WTC11 (cell line): ENCODE results near the gene CUL1. TPM values are rescaled to one million over a fixed set of nuclear protein-coding genes. Genes with fewer than 3 reads are reported as not detected.

Source experiments
- ATAC-seq: fragments of 200-7000 bp; cut with Tn5 transposase; 2 replicates; pipeline ENCODE4 v1.10.0; 2021; ENCODE audit warnings: mild to moderate bottlenecking, moderate library complexity
- CTCF ChIA-PET: fragments of 300-600 bp; sonication (Branson Sonifier 250); formaldehyde crosslinking; loops from one replicate; lab custom pipeline; 2021; ENCODE audit warnings: antibody characterized with exemption; lab: Charles Lee
- POLR2A ChIA-PET: fragments of 350-600 bp; sonication (Branson Sonifier 250); formaldehyde crosslinking; loops from one replicate; lab custom pipeline; 2021; ENCODE audit warnings: antibody characterized with exemption; lab: Charles Lee
- DNase-seq: peaks from one replicate; pipeline ENCODE4 v3.0.0; 2021; ENCODE audit warnings: low spot score
- H3K27ac Mint-ChIP-seq: 2 replicates; pipeline ENCODE4 v1.8.0; 2021; ENCODE audit warnings: mixed read lengths
- H3K27me3 Mint-ChIP-seq: 2 replicates; pipeline ENCODE4 v1.8.0; 2021; ENCODE audit warnings: low read depth, mild to moderate bottlenecking, moderate library complexity, mixed read lengths
- H3K36me3 Mint-ChIP-seq: 2 replicates; pipeline ENCODE4 v1.8.0; 2021; ENCODE audit warnings: mixed read lengths
- H3K4me1 Mint-ChIP-seq: 2 replicates; pipeline ENCODE4 v1.8.0; 2022; ENCODE audit warnings: mixed read lengths
- H3K4me3 Mint-ChIP-seq: 2 replicates; pipeline ENCODE4 v1.8.0; 2021; ENCODE audit warnings: mild to moderate bottlenecking, moderate library complexity, mixed read lengths
- H3K9me3 Mint-ChIP-seq: 2 replicates; pipeline ENCODE4 v1.8.0; 2021; ENCODE audit warnings: mixed read lengths
- CDX4 ChIP-seq: fragments of 250-450 bp; sonication (Bioruptor Pico); IDR thresholded peaks from 2 replicates; pipeline ENCODE4 v1.9.0; 2021; ENCODE audit warnings: moderate library complexity, mild to moderate bottlenecking, inconsistent platforms, borderline replicate concordance
- CREM ChIP-seq: sonication (generic); formaldehyde crosslinking; IDR thresholded peaks from 2 replicates; pipeline ENCODE4 v1.8.1; 2022; ENCODE audit warnings: mild to moderate bottlenecking, missing genetic modification reagents, moderate library complexity
- FOXJ3 ChIP-seq: sonication (generic); formaldehyde crosslinking; IDR thresholded peaks from 2 replicates; pipeline ENCODE4 v1.9.0; 2021; ENCODE audit warnings: missing genetic modification reagents, mild to moderate bottlenecking, borderline replicate concordance
- FOXK1 ChIP-seq: sonication (generic); formaldehyde crosslinking; IDR thresholded peaks from 2 replicates; pipeline ENCODE4 v1.8.0; 2022; ENCODE audit warnings: mild to moderate bottlenecking, moderate library complexity, missing genetic modification reagents
- JUN ChIP-seq: sonication (generic); formaldehyde crosslinking; IDR thresholded peaks from 2 replicates; pipeline ENCODE4 v1.8.0; 2023; ENCODE audit warnings: mild to moderate bottlenecking, missing genetic modification reagents
- PRRX2 ChIP-seq: fragments of 250-450 bp; sonication (Bioruptor Pico); IDR thresholded peaks from 2 replicates; pipeline ENCODE4 v1.8.0; 2021; ENCODE audit warnings: mild to moderate bottlenecking
- SMAD3 ChIP-seq: sonication (generic); formaldehyde crosslinking; IDR thresholded peaks from 2 replicates; pipeline ENCODE4 v1.8.0; 2022; ENCODE audit warnings: missing genetic modification reagents, mild to moderate bottlenecking, borderline replicate concordance
- STAT6 ChIP-seq: sonication (generic); formaldehyde crosslinking; conservative IDR thresholded peaks from 2 replicates; pipeline ENCODE4 v1.8.1; 2023; ENCODE audit warnings: mild to moderate bottlenecking, low read depth, missing genetic modification reagents, moderate library complexity
- TCF7 ChIP-seq: sonication (generic); formaldehyde crosslinking; IDR thresholded peaks from 2 replicates; pipeline ENCODE4 v1.8.0; 2022; ENCODE audit warnings: mild to moderate bottlenecking, low read depth, missing genetic modification reagents, moderate library complexity
- TEAD1 ChIP-seq: sonication (generic); formaldehyde crosslinking; IDR thresholded peaks from 2 replicates; pipeline ENCODE4 v1.8.0; 2022; ENCODE audit warnings: mild to moderate bottlenecking, missing genetic modification reagents
- ZNF138 ChIP-seq: sonication (generic); formaldehyde crosslinking; conservative IDR thresholded peaks from 2 replicates; pipeline ENCODE4 v1.8.1; 2022; ENCODE audit warnings: mild to moderate bottlenecking, moderate library complexity, missing genetic modification reagents
- ZNF232 ChIP-seq: sonication (generic); formaldehyde crosslinking; IDR thresholded peaks from 2 replicates; pipeline ENCODE4 v1.8.0; 2022; ENCODE audit warnings: mild to moderate bottlenecking, missing genetic modification reagents
- ZNF317 ChIP-seq: sonication (generic); formaldehyde crosslinking; IDR thresholded peaks from 2 replicates; pipeline ENCODE4 v1.8.1; 2023; ENCODE audit warnings: low read depth, mild to moderate bottlenecking, moderate library complexity, missing genetic modification reagents, borderline replicate concordance
- ZNF512 ChIP-seq: sonication (generic); formaldehyde crosslinking; IDR thresholded peaks from 2 replicates; pipeline ENCODE4 v1.8.1; 2022; ENCODE audit warnings: missing genetic modification reagents, borderline replicate concordance
- ZNF671 ChIP-seq: fragments of 250-450 bp; sonication (Bioruptor Pico); IDR thresholded peaks from 2 replicates; pipeline ENCODE4 v1.8.0; 2021; ENCODE audit warnings: mild to moderate bottlenecking
- total RNA-seq: library from RNA; stranded (reverse); gene quantifications from 3 replicates; pipeline ENCODE4 v1.2.3, GENCODE V29; 2021
- TF ChIP-seq, protein P1 (sequence below): sonication (generic); formaldehyde crosslinking; IDR thresholded peaks from 2 replicates; pipeline ENCODE4 v1.8.0; 2023; ENCODE audit warnings: missing genetic modification reagents, mild to moderate bottlenecking, borderline replicate concordance
- TF ChIP-seq, protein P2 (sequence below): sonication (generic); formaldehyde crosslinking; IDR thresholded peaks from 2 replicates; pipeline ENCODE4 v1.8.0; 2022; ENCODE audit warnings: mild to moderate bottlenecking, missing genetic modification reagents
- TF ChIP-seq, protein P3 (sequence below): sonication (generic); formaldehyde crosslinking; IDR thresholded peaks from 2 replicates; pipeline ENCODE4 v1.8.1; 2023; ENCODE audit warnings: mild to moderate bottlenecking, missing genetic modification reagents, moderate library complexity
- TF ChIP-seq, protein P4 (sequence below): sonication (generic); formaldehyde crosslinking; conservative IDR thresholded peaks from 2 replicates; pipeline ENCODE4 v1.8.1; 2022; ENCODE audit warnings: mild to moderate bottlenecking, missing genetic modification reagents

CUL1 gene
- total RNA-seq, 1 experiment from 2014 or later: 50.5 TPM

GRCh38 chr7:148694631-148695030 is 4.1 kb upstream of the CUL1 start:
- no peak overlapping the region for H3K4me3 Mint-ChIP-seq

DNA sequence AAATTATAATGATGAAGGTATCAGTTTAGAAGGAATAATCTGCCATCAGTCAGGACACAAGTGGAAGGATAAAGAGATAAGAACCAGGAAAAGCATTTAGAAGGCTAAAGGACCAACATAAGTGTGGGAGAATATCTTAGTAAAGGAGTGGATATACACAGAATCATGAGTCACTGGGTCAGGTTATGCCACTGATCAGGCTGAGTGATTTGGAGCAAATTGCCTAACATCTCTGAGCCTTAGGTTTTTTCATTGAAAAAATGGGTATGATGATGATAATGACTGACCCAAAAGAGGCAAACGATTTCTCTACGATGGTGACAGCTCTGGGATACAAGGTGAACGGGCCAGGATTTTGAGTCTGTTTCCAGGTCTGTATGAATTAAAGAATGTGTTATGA is 2.8 kb upstream of the CUL1 start:
- no peaks in the 10 kb centered on the region for H3K9me3 Mint-ChIP-seq
- CTCF ChIA-PET: interaction anchor here (0.8 to 1.2 kb wide), 2 partner anchors 13 to 160 kb away, joined by 3 to 4 read pairs; no protein-coding TSS in a partner anchor
- ATAC-seq (no peak), DNase-seq (no peak)
- peaks cover 27% of the 10 kb centered on the region for H3K4me1 Mint-ChIP-seq
- H3K27me3 Mint-ChIP-seq: no peaks in the 10 kb centered on the region
- H3K4me3 Mint-ChIP-seq: no peak overlapping the region
- no peaks in the 10 kb centered on the region for H3K36me3 Mint-ChIP-seq
- TF ChIP-seq TEAD1 (CRISPR knock-in tag) (no peak), ZNF138 (no peak), FOXK1 (no peak), STAT6 (no peak), SMAD3 (CRISPR knock-in tag) (no peak), TCF7 (CRISPR knock-in tag) (no peak)
- TF ChIP-seq, protein P1, sequence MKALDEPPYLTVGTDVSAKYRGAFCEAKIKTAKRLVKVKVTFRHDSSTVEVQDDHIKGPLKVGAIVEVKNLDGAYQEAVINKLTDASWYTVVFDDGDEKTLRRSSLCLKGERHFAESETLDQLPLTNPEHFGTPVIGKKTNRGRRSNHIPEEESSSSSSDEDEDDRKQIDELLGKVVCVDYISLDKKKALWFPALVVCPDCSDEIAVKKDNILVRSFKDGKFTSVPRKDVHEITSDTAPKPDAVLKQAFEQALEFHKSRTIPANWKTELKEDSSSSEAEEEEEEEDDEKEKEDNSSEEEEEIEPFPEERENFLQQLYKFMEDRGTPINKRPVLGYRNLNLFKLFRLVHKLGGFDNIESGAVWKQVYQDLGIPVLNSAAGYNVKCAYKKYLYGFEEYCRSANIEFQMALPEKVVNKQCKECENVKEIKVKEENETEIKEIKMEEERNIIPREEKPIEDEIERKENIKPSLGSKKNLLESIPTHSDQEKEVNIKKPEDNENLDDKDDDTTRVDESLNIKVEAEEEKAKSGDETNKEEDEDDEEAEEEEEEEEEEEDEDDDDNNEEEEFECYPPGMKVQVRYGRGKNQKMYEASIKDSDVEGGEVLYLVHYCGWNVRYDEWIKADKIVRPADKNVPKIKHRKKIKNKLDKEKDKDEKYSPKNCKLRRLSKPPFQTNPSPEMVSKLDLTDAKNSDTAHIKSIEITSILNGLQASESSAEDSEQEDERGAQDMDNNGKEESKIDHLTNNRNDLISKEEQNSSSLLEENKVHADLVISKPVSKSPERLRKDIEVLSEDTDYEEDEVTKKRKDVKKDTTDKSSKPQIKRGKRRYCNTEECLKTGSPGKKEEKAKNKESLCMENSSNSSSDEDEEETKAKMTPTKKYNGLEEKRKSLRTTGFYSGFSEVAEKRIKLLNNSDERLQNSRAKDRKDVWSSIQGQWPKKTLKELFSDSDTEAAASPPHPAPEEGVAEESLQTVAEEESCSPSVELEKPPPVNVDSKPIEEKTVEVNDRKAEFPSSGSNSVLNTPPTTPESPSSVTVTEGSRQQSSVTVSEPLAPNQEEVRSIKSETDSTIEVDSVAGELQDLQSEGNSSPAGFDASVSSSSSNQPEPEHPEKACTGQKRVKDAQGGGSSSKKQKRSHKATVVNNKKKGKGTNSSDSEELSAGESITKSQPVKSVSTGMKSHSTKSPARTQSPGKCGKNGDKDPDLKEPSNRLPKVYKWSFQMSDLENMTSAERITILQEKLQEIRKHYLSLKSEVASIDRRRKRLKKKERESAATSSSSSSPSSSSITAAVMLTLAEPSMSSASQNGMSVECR (CRISPR knock-in tag): no peak
- POLR2A ChIA-PET: no interaction called here
- H3K27ac Mint-ChIP-seq: no peak overlapping the region

More at GRCh38 chr7:148694631-148695030, 4.1 kb upstream of the CUL1 start:
- CTCF ChIA-PET: no interaction called here
- DNase-seq: no peak
- TF ChIP-seq ZNF232 (CRISPR knock-in tag) (no peak), FOXJ3 (CRISPR knock-in tag) (no peak), CDX4 (no peak)
- TF ChIP-seq, all 79 proteins: peak for 0
- H3K9me3 Mint-ChIP-seq: no peaks in the 10 kb centered on the region
- H3K36me3 Mint-ChIP-seq: no peaks in the 10 kb centered on the region
- no peak for ATAC-seq
- POLR2A ChIA-PET: no interaction called here
- no peak overlapping the region for H3K27ac Mint-ChIP-seq
- no peaks in the 10 kb centered on the region; the same call in 1 of the 2 replicates for H3K27me3 Mint-ChIP-seq
- peaks cover 18% of the 10 kb centered on the region for H3K4me1 Mint-ChIP-seq

- DNase-seq (no peak), ATAC-seq (no peak)
- peak overlapping the region; percentile 72 for H3K4me3 Mint-ChIP-seq
- peaks cover 35% of the 10 kb centered on the region for H3K4me1 Mint-ChIP-seq
- POLR2A ChIA-PET: no interaction called here
- CTCF ChIA-PET: interaction anchor here (0.6 to 1.2 kb wide), 2 partner anchors 49 to 159 kb away, joined by 4 to 7 read pairs; no protein-coding TSS in a partner anchor
- H3K9me3 Mint-ChIP-seq: no peaks in the 10 kb centered on the region
- no peak overlapping the region for H3K27ac Mint-ChIP-seq
- no peaks in the 10 kb centered on the region for H3K36me3 Mint-ChIP-seq
- H3K27me3 Mint-ChIP-seq: no peaks in the 10 kb centered on the region
- TF ChIP-seq CREM: no peak
- TF ChIP-seq, protein P2, sequence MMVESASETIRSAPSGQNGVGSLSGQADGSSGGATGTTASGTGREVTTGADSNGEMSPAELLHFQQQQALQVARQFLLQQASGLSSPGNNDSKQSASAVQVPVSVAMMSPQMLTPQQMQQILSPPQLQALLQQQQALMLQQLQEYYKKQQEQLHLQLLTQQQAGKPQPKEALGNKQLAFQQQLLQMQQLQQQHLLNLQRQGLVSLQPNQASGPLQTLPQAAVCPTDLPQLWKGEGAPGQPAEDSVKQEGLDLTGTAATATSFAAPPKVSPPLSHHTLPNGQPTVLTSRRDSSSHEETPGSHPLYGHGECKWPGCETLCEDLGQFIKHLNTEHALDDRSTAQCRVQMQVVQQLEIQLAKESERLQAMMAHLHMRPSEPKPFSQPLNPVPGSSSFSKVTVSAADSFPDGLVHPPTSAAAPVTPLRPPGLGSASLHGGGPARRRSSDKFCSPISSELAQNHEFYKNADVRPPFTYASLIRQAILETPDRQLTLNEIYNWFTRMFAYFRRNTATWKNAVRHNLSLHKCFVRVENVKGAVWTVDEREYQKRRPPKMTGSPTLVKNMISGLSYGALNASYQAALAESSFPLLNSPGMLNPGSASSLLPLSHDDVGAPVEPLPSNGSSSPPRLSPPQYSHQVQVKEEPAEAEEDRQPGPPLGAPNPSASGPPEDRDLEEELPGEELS (CRISPR knock-in tag): no peak
- no peak for TF ChIP-seq ZNF671 (CRISPR knock-in tag)
- no peak for TF ChIP-seq JUN (CRISPR knock-in tag)
- TF ChIP-seq FOXK1: no peak
- TF ChIP-seq ZNF317: no peak
- no peak for TF ChIP-seq ZNF512
- no peak for TF ChIP-seq PRRX2 (CRISPR knock-in tag)
- TF ChIP-seq, protein P3, sequence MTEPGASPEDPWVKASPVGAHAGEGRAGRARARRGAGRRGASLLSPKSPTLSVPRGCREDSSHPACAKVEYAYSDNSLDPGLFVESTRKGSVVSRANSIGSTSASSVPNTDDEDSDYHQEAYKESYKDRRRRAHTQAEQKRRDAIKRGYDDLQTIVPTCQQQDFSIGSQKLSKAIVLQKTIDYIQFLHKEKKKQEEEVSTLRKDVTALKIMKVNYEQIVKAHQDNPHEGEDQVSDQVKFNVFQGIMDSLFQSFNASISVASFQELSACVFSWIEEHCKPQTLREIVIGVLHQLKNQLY (CRISPR knock-in tag): no peak
- TF ChIP-seq, protein P4, sequence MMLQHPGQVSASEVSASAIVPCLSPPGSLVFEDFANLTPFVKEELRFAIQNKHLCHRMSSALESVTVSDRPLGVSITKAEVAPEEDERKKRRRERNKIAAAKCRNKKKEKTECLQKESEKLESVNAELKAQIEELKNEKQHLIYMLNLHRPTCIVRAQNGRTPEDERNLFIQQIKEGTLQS: no peak
Measured at GRCh38 chr7:148696787-148697186, 1.9 kb upstream of the CUL1 start.
